ENCODE measurements around the gene OSGIN1.

DNA sequence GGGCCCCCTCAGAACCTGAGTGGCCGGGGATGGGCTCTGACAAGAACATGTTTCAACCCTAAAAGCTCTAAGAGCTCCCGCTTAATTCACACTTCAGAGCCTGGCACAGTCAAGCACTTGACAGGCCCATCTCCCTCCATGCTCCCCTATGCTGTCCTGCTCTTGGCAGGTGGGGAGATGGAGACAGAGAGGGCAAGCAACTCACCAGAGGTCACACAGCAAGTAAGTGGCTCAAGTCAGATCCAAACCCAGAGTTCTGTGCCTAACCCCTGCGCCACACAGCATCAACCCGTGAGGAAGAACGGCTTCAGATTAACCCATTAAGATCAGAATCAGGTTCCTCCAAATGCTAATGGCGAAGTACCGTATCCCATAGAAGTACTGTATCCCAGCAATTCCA, 51.4 kb downstream of the OSGIN1 start:
- no peak for TF ChIP-seq CTCF (IDR thresholded peaks at IDR 0.05)
- no peak for TF ChIP-seq POLR2A (IDR thresholded peaks at IDR 0.05)

Measured in right lobe of liver (tissue), 4 donors.